Epidermal melanocyte (primary cell): Measurements from ENCODE around the gene CDY2B.
"Not testable (repeated sequence)": the region's sequence is repeated elsewhere in the genome, so short reads cannot be mapped to it uniquely, and the experiment has no call there.

Source experiments
- DNase-seq: peaks from one replicate; pipeline ENCODE4 v3.0.0; 2011; ENCODE audit warnings: low spot score; ENCODE audit not compliant: insufficient read length

Gene CDY2B

GRCh38 chrY:17880120-17880519 lies at the start of gene CDY2B:
TSS of gene CDY2B (minus strand) at chrY:17880220. CDS start at chrY:17879892, 328 bp downstream.
- DNase-seq = not testable (repeated sequence)

GRCh38 chrY:17908009-17908408 lies 28.0 kb upstream of the CDY2B start:
- not testable (repeated sequence) for DNase-seq

GRCh38 chrY:17907351-17907750 lies 27.3 kb upstream of the CDY2B start:
- not testable (repeated sequence) for DNase-seq

- not testable (repeated sequence) for DNase-seq
Measured at GRCh38 chrY:17881697-17882096, 1.7 kb upstream of the CDY2B start.

- not testable (repeated sequence) for DNase-seq
Measured at GRCh38 chrY:17876767-17877166, 3.3 kb downstream of the CDY2B start.

GRCh38 chrY:17875401-17875800 lies 4.6 kb downstream of the CDY2B start:
- not testable (repeated sequence) for DNase-seq

GRCh38 chrY:17871194-17871903 lies 8.7 kb downstream of the CDY2B start:
- not testable (repeated sequence) for DNase-seq

GRCh38 chrY:17870737-17871136 lies 9.3 kb downstream of the CDY2B start:
- DNase-seq = not testable (repeated sequence)

- DNase-seq = not testable (repeated sequence)
Measured at GRCh38 chrY:17867850-17868249, 12.2 kb downstream of the CDY2B start.

- DNase-seq = not testable (repeated sequence)
Measured at GRCh38 chrY:17860634-17861033, 19.4 kb downstream of the CDY2B start.

- not testable (repeated sequence) for DNase-seq
Measured at GRCh38 chrY:17856963-17857848, 22.8 kb downstream of the CDY2B start.

- DNase-seq = not testable (repeated sequence)
Measured at GRCh38 chrY:17856508-17856907, 23.5 kb downstream of the CDY2B start.

GRCh38 chrY:17849131-17849530 lies 30.9 kb downstream of the CDY2B start:
- not testable (repeated sequence) for DNase-seq

- not testable (repeated sequence) for DNase-seq
Measured at GRCh38 chrY:17832149-17832548, 47.9 kb downstream of the CDY2B start.
